A673 (cell line): ENCODE data around the gene METTL14. TPM values are rescaled to one million over a fixed set of nuclear protein-coding genes. Genes with fewer than 3 reads are reported as not detected.

Source experiments
- BruUV-seq: library from RNA; stranded (reverse); fragments of 400-500 nt; replicated peaks from 2 replicates; lab custom pipeline; 2021; lab: Mats Ljungman, UMichigan
- CTCF ChIA-PET: fragments of 300-600 bp; sonication (Branson Sonifier 250); formaldehyde crosslinking; loops from one replicate; lab custom pipeline; 2022; ENCODE audit warnings: antibody characterized with exemption; lab: Charles Lee
- POLR2A ChIA-PET: fragments of 300-600 bp; sonication (Branson Sonifier 250); formaldehyde crosslinking; loops from one replicate; lab custom pipeline; 2022; ENCODE audit warnings: antibody characterized with exemption; ENCODE audit not compliant: low non-redundant PET; lab: Charles Lee
- DNase-seq: peaks from one replicate; pipeline ENCODE4 v3.0.0-alpha.2; 2015; ENCODE audit warnings: low spot score
- H3K27ac ChIP-seq: fragments of 200-600 bp; sonication (generic); 2 replicates; pipeline ENCODE4 v1.5.1; 2016; ENCODE audit warnings: mixed run types, low read depth, mild to moderate bottlenecking, mixed read lengths, antibody characterized with exemption, low read length; ENCODE audit not compliant: poor library complexity, severe bottlenecking
- H3K27me3 ChIP-seq: fragments of 200-600 bp; sonication (generic); replicated peaks from 2 replicates; pipeline ENCODE4 v1.6.1; 2017; ENCODE audit warnings: mixed run types, low read depth, mild to moderate bottlenecking, mixed read lengths, antibody characterized with exemption, low read length; ENCODE audit not compliant: insufficient read depth, poor library complexity
- H3K36me3 ChIP-seq: fragments of 200-600 bp; sonication (generic); 2 replicates; pipeline ENCODE4 v1.6.1; 2016; ENCODE audit warnings: mixed run types, mild to moderate bottlenecking, mixed read lengths, antibody characterized with exemption, low read length; ENCODE audit not compliant: insufficient read depth, poor library complexity, severe bottlenecking
- H3K4me1 ChIP-seq: fragments of 200-600 bp; sonication (generic); 2 replicates; pipeline ENCODE4 v1.6.1; 2017; ENCODE audit warnings: mixed run types, mild to moderate bottlenecking, mixed read lengths, antibody characterized with exemption, low read length; ENCODE audit not compliant: insufficient read depth, poor library complexity, severe bottlenecking
- H3K4me3 ChIP-seq: fragments of 200-600 bp; sonication (generic); 2 replicates; pipeline ENCODE4 v1.5.1; 2016; ENCODE audit warnings: low read depth, mixed run types, mild to moderate bottlenecking, mixed read lengths, low read length; ENCODE audit not compliant: poor library complexity, severe bottlenecking
- H3K9me3 ChIP-seq: fragments of 200-600 bp; sonication (generic); 2 replicates; pipeline ENCODE4 v1.6.1; 2016; ENCODE audit warnings: mixed run types, low read depth, mild to moderate bottlenecking, mixed read lengths, antibody characterized with exemption, low read length; ENCODE audit not compliant: poor library complexity, severe bottlenecking
- CTCF ChIP-seq: fragments of 300-800, 200-600 bp; sonication (generic); conservative IDR thresholded peaks from 2 replicates; pipeline ENCODE4 v1.5.1; 2017; ENCODE audit warnings: low read depth, mild to moderate bottlenecking, antibody characterized with exemption, low read length, moderate library complexity, mixed read lengths
- EZH2 ChIP-seq: fragments of 200-600 bp; sonication (generic); IDR thresholded peaks from 2 replicates; pipeline ENCODE4 v1.6.1; 2017; ENCODE audit warnings: borderline replicate concordance, low read depth, mild to moderate bottlenecking, mixed read lengths, antibody characterized with exemption, low read length; ENCODE audit not compliant: poor library complexity, severe bottlenecking
- intact Hi-C: fragments of 100-400 bp; cut with micrococcal nuclease; formaldehyde crosslinking; loops from one replicate; pipeline ENCODE4 v1.10.0; 2022; ENCODE audit not compliant: unreplicated experiment
- total RNA-seq: library from RNA; stranded (reverse); gene quantifications from 2 replicates; pipeline ENCODE4 v1.2.3, GENCODE V29; 2021

The METTL14 gene
- total RNA-seq, 1 experiment from 2014 or later: 57.6 TPM

DNA sequence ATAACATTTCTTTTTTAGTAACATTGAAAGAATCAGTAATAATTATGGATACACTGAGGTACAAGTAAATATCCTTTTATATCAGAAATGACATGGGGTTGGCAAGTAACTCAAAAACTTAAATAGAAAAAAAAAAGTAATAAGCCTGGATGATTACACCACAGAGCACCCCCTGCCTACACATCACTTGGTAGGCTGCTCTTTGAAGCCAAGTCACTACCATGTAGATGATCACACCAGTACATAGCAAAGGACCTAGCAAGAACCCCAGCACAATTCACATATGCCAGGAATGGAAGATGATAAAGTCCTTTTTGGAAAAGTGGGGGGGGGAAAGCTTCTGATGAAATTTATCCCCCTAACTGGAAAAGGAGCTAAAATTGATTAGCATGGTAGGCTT, 56.9 kb downstream of the METTL14 start:
- no peak for DNase-seq
- Histone ChIP-seq H3K4me1 (no peaks in the 10 kb centered on the region), H3K4me3 (no peak overlapping the region), H3K36me3 (peaks cover 23% of the 10 kb centered on the region), H3K27me3 (no peaks in the 10 kb centered on the region), H3K9me3 (no peaks in the 10 kb centered on the region), H3K27ac (no peak overlapping the region)
- BruUV-seq: no TSS peak
- TF ChIP-seq CTCF: no peak
- TF ChIP-seq EZH2: no peak
- ChIA-PET CTCF (no interaction called here), POLR2A (no interaction called here)
- intact Hi-C loops: loop anchor here (10.0 kb wide), 1 partner anchor 543 kb away; no protein-coding TSS in a partner anchor

DNA sequence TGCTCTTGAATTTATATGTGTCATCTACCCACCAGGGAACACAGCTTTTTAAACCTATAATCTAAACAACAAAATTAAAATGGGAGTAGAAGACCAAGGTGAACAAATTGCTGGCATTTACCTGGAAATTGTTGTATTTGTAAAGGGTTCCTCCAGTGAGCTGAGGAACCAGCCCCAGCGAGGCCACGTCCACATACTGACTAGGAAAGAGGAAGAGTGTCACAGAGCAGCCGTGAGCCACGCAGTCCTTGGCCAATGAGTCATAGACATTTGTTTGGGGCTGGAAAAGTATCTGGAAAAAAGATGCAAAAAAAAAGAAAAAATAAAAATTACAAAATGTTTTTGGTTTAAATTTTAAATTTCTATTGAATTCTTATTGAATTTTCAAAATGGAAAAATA, 58.7 kb downstream of the METTL14 start:
- Histone ChIP-seq H3K9me3 (no peaks in the 10 kb centered on the region), H3K4me1 (no peaks in the 10 kb centered on the region), H3K27me3 (no peaks in the 10 kb centered on the region), H3K36me3 (peaks cover 18% of the 10 kb centered on the region), H3K27ac (no peak overlapping the region), H3K4me3 (no peak overlapping the region)
- ChIA-PET POLR2A (no interaction called here), CTCF (no interaction called here)
- BruUV-seq: no TSS peak
- intact Hi-C loops: loop anchor here (10.0 kb wide), 1 partner anchor 541 kb away; no protein-coding TSS in a partner anchor
- TF ChIP-seq EZH2 (no peak), CTCF (no peak)
- DNase-seq: no peak

- H3K27ac ChIP-seq: no peak overlapping the region
- intact Hi-C loops: loop anchor here (10.0 kb wide), 1 partner anchor 539 kb away; no protein-coding TSS in a partner anchor
- BruUV-seq: no TSS peak
Observed at GRCh38 chr4:118745357-118745756, 60.2 kb downstream of the METTL14 start.

More at GRCh38 chr4:118745357-118745756, 60.2 kb downstream of the METTL14 start:
- ChIA-PET POLR2A (no interaction called here), CTCF (interaction anchor here (0.6 kb wide), 1 partner anchor 223 kb away, joined by 5 read pairs; no protein-coding TSS in a partner anchor)
- H3K4me3 ChIP-seq: no peak overlapping the region
- TF ChIP-seq EZH2 (no peak), CTCF (no peak)
- H3K4me1 ChIP-seq: no peaks in the 10 kb centered on the region
- no peak for DNase-seq
- peaks cover 9% of the 10 kb centered on the region for H3K36me3 ChIP-seq
- H3K9me3 ChIP-seq: no peaks in the 10 kb centered on the region
- H3K27me3 ChIP-seq: no peaks in the 10 kb centered on the region
